Trophoblast cell (in vitro differentiated cells and primary cell): ENCODE results near the gene GLIPR1L2.

Experiments used
- DNase-seq, 2 donors: peaks; one replicate each; pipeline ENCODE4 v3.0.0-alpha.2; 2016
- H2AFZ ChIP-seq: 2 replicates; pipeline ENCODE4 v1.6.1; 2013; ENCODE audit warnings: low read length, moderate library complexity, mild to moderate bottlenecking; ENCODE audit not compliant: insufficient read depth, poor library complexity
- H2AK5ac ChIP-seq: 2 replicates; pipeline ENCODE4 v1.6.1; 2013; ENCODE audit warnings: mild to moderate bottlenecking, low read length
- H2BK120ac ChIP-seq: 2 replicates; pipeline ENCODE4 v1.6.1; 2013; ENCODE audit warnings: low read length, mild to moderate bottlenecking, moderate library complexity; ENCODE audit not compliant: insufficient read depth, poor library complexity
- H2BK12ac ChIP-seq: 2 replicates; pipeline ENCODE4 v1.6.1; 2013; ENCODE audit warnings: mild to moderate bottlenecking, low read length, moderate library complexity
- H2BK5ac ChIP-seq: 2 replicates; pipeline ENCODE4 v1.6.1; 2013; ENCODE audit warnings: low read length, low read depth, moderate library complexity, mild to moderate bottlenecking; ENCODE audit not compliant: poor library complexity
- H3K14ac ChIP-seq: 2 replicates; pipeline ENCODE4 v1.6.1; 2013; ENCODE audit warnings: mild to moderate bottlenecking, low read length
- H3K18ac ChIP-seq: 2 replicates; pipeline ENCODE4 v1.6.1; 2013; ENCODE audit warnings: mild to moderate bottlenecking, low read length
- H3K23ac ChIP-seq: 2 replicates; pipeline ENCODE4 v1.6.1; 2013; ENCODE audit warnings: low read length
- H3K27ac ChIP-seq: 2 replicates; pipeline ENCODE4 v1.5.1; 2013; ENCODE audit warnings: low read depth, mild to moderate bottlenecking, inconsistent platforms, low read length, moderate library complexity
- H3K27me3 ChIP-seq: 2 replicates; pipeline ENCODE4 v1.6.1; 2013; ENCODE audit warnings: inconsistent platforms, mild to moderate bottlenecking, low read length, moderate library complexity; ENCODE audit not compliant: insufficient read depth
- H3K36me3 ChIP-seq, 2 experiments: 1 replicate in 1 of 2; 2 replicates in 1 of 2; pipeline ENCODE4 v1.6.1; 2013; ENCODE audit warnings: low read length in 2 of 2, mild to moderate bottlenecking in 2 of 2, moderate library complexity in 1 of 2; ENCODE audit not compliant: insufficient read depth in 2 of 2, control insufficient read depth in 1 of 2
- H3K4ac ChIP-seq: 2 replicates; pipeline ENCODE4 v1.6.1; 2013; ENCODE audit warnings: low read depth, mild to moderate bottlenecking, low read length, moderate library complexity
- H3K4me1 ChIP-seq, 2 experiments: 1 replicate in 1 of 2; 2 replicates in 1 of 2; pipeline ENCODE4 v1.6.1; 2013; ENCODE audit warnings: low read length in 2 of 2, mild to moderate bottlenecking in 2 of 2, moderate library complexity in 1 of 2; ENCODE audit not compliant: insufficient read depth in 2 of 2, control insufficient read depth in 1 of 2
- H3K4me2 ChIP-seq: 2 replicates; pipeline ENCODE4 v1.6.1; 2013; ENCODE audit warnings: inconsistent platforms, mild to moderate bottlenecking, low read length, moderate library complexity
- H3K4me3 ChIP-seq: 2 replicates; pipeline ENCODE4 v1.5.1; 2013; ENCODE audit warnings: mild to moderate bottlenecking, low read depth, low read length, inconsistent platforms
- H3K79me1 ChIP-seq: one replicate; pipeline ENCODE4 v1.6.1; 2013; ENCODE audit warnings: low read length
- H3K79me2 ChIP-seq: 2 replicates; pipeline ENCODE4 v1.6.1; 2013; ENCODE audit warnings: low read length, mild to moderate bottlenecking; ENCODE audit not compliant: control insufficient read depth, insufficient read depth, poor library complexity
- H3K9ac ChIP-seq: 2 replicates; pipeline ENCODE4 v1.6.1; 2013; ENCODE audit warnings: mild to moderate bottlenecking, low read length
- H3K9me3 ChIP-seq: 2 replicates; pipeline ENCODE4 v1.6.1; 2013; ENCODE audit warnings: low read depth, mild to moderate bottlenecking, control low read depth, inconsistent platforms, low read length; ENCODE audit not compliant: insufficient read depth
- H4K12ac ChIP-seq: 2 replicates; pipeline ENCODE4 v1.6.1; 2013; ENCODE audit warnings: low read depth, mild to moderate bottlenecking, low read length, moderate library complexity
- H4K8ac ChIP-seq: 2 replicates; pipeline ENCODE4 v1.6.1; 2013; ENCODE audit warnings: low read depth, mild to moderate bottlenecking, low read length, moderate library complexity
- H4K91ac ChIP-seq: one replicate; pipeline ENCODE4 v1.6.1; 2013; ENCODE audit warnings: low read depth, mild to moderate bottlenecking, low read length, moderate library complexity
- WGBS: extraction: QIAGEN DNeasy Blood & Tissue Kit; methylation state at CpG from one replicate; pipeline ENCODE4 v1.1.7; 2013; ENCODE audit warnings: missing lambda C conversion rate; ENCODE audit not compliant: insufficient read length, insufficient coverage; ENCODE audit errors: extremely low coverage; 5-methylcytosine and 5-hydroxymethylcytosine counted together

GLIPR1L2 gene

DNA sequence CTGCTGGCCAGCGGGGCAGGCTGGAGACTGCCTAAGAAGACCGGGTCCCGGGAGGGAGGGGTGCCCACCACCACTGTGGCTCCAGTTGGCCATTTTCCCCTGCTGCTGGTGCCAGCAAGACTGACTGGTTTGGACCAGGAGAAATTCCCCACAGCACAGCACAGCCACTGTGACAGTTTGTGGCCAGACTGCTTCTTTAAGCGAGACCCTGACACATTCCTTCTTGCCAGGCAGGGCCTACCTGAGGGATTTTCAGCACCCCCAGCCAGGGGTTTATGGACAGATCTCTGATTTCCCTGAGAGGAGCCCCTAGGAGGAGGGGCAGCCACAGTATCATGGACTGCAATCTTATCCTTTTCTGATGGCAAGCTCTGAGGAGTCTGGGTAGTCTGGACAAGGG lies 40.9 kb upstream of the GLIPR1L2 start:
- Histone ChIP-seq H3K27me3 (no peaks in the 10 kb centered on the region), H2BK5ac (no peak overlapping the region), H3K14ac (no peak overlapping the region), H3K18ac (no peak overlapping the region), H3K27ac (no peak overlapping the region), H3K36me3 (no peaks in the 10 kb centered on the region), H3K4me1 (peaks cover 0 to 7% of the 10 kb centered on the region in 2 experiments), H3K79me1 (no peaks in the 10 kb centered on the region), H3K9ac (no peak overlapping the region), H4K91ac (no peak overlapping the region), H4K12ac (no peak overlapping the region), H2BK12ac (no peak overlapping the region), H2AFZ (no peak overlapping the region), H2AK5ac (no peak overlapping the region), H3K4me3 (no peak overlapping the region), H3K4me2 (no peak overlapping the region), H3K23ac (no peak overlapping the region), H3K79me2 (no peaks in the 10 kb centered on the region), H3K4ac (no peak overlapping the region), H3K9me3 (no peaks in the 10 kb centered on the region), H4K8ac (no peak overlapping the region), H2BK120ac (no peak overlapping the region)
- no CpG with 5 or more reads among the region's 4 CpGs for WGBS
- no peak for DNase-seq

DNA sequence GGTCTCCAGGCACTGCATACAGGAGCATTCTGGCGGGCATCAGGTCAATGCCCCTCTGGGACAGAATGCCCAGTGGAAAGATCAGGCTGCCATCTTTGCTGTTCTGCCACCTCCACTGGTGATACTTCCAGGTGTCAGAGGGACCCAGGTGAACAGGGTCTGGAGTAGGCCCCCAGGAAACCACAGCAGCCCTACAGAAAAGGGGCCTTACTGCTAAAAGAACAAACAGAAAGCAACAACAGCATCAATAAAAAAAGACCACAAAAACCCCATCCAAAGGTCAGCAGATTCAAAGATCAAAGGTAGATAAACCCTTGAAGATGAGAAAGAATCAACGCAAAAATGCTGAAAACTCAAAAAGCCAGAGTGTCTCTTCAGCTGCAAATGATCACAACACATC lies 40.5 kb upstream of the GLIPR1L2 start:
- no peaks in the 10 kb centered on the region for H3K79me2 ChIP-seq
- WGBS = no CpG with 5 or more reads among the region's 2 CpGs
- H3K23ac ChIP-seq = no peak overlapping the region
- no peak overlapping the region for H3K4me3 ChIP-seq
- H3K18ac ChIP-seq = no peak overlapping the region
- peaks cover 0 to 7% of the 10 kb centered on the region in 2 experiments for H3K4me1 ChIP-seq
- no peak overlapping the region for H3K27ac ChIP-seq
- no peak overlapping the region for H3K4me2 ChIP-seq
- no peak overlapping the region for H3K9ac ChIP-seq
- no peak overlapping the region for H3K4ac ChIP-seq
- no peaks in the 10 kb centered on the region for H3K36me3 ChIP-seq
- H2AFZ ChIP-seq = no peak overlapping the region
- DNase-seq = no peak
- no peak overlapping the region for H2AK5ac ChIP-seq
- no peak overlapping the region for H2BK5ac ChIP-seq
- H4K8ac ChIP-seq = no peak overlapping the region
- no peaks in the 10 kb centered on the region for H3K79me1 ChIP-seq
- H3K9me3 ChIP-seq = no peaks in the 10 kb centered on the region
- no peak overlapping the region for H2BK12ac ChIP-seq
- no peak overlapping the region for H4K91ac ChIP-seq
- H2BK120ac ChIP-seq = no peak overlapping the region
- H4K12ac ChIP-seq = no peak overlapping the region
- no peak overlapping the region for H3K14ac ChIP-seq
- H3K27me3 ChIP-seq = no peaks in the 10 kb centered on the region

DNA sequence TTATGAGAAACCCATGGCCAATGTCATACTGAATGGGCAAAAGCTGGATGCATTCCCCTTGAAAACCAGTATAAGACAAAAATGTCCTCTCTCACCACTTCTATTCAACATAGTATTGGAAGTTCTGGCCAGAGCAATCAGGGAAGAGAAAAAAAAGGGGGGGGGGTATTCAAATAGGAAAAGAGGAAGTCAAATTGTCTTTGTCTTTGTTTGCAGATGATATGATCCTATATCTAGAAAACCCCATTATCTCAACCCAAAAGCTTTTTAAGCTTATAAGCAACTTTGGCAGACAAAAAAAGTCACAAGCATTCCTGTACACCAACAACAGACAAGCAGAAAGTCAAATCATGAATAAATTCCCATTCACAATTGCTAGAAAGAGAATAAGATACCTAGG lies 36.9 kb upstream of the GLIPR1L2 start:
- H3K23ac ChIP-seq = no peak overlapping the region
- H3K79me1 ChIP-seq = no peaks in the 10 kb centered on the region
- no peak overlapping the region for H4K91ac ChIP-seq
- no peak overlapping the region for H3K18ac ChIP-seq
- H3K4me1 ChIP-seq = peaks cover 0 to 7% of the 10 kb centered on the region in 2 experiments
- H4K8ac ChIP-seq = no peak overlapping the region
- H3K9ac ChIP-seq = no peak overlapping the region
- no peak for DNase-seq
- no peak overlapping the region for H2AFZ ChIP-seq
- H3K9me3 ChIP-seq = peaks cover 1% of the 10 kb centered on the region
- H2AK5ac ChIP-seq = no peak overlapping the region
- no peak overlapping the region for H3K4me2 ChIP-seq
- no peaks in the 10 kb centered on the region for H3K79me2 ChIP-seq
- H3K36me3 ChIP-seq = no peaks in the 10 kb centered on the region
- no peak overlapping the region for H4K12ac ChIP-seq
- no peak overlapping the region for H2BK5ac ChIP-seq
- H3K4ac ChIP-seq = no peak overlapping the region
- H3K4me3 ChIP-seq = no peak overlapping the region
- no peak overlapping the region for H2BK12ac ChIP-seq
- no peak overlapping the region for H3K14ac ChIP-seq
- no peak overlapping the region for H3K27ac ChIP-seq
- H3K27me3 ChIP-seq = no peaks in the 10 kb centered on the region
- H2BK120ac ChIP-seq = no peak overlapping the region

DNA sequence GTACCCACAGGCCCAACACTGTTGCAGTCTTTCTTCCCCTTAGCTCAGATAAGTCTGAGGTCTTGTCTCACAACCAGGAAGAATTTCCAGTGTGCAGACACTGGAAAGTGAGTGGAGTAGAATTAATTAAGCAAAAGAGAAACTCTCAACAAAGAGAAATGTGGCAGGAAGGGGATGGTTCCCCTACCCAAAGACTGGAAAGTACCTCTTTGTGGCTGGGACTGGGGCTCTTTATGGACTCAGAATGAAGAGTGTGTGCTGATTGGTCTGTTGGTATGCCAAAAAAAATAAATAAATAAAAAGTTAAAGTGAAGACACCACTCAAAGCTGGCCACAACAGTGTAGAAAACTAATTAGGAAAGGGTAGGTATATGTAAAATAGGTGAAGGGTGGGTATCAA lies 30.0 kb upstream of the GLIPR1L2 start:
- Histone ChIP-seq H2BK12ac (no peak overlapping the region), H4K91ac (no peak overlapping the region), H2AFZ (no peak overlapping the region), H3K9ac (no peak overlapping the region), H3K18ac (no peak overlapping the region), H3K23ac (no peak overlapping the region), H3K79me1 (no peaks in the 10 kb centered on the region), H3K27ac (no peak overlapping the region), H3K14ac (no peak overlapping the region), H3K9me3 (no peaks in the 10 kb centered on the region), H4K8ac (no peak overlapping the region), H3K27me3 (no peaks in the 10 kb centered on the region), H3K36me3 (no peaks in the 10 kb centered on the region), H2BK5ac (no peak overlapping the region), H3K4me2 (no peak overlapping the region), H3K79me2 (no peaks in the 10 kb centered on the region), H3K4ac (no peak overlapping the region), H3K4me1 (no peaks in the 10 kb centered on the region), H3K4me3 (no peak overlapping the region), H4K12ac (no peak overlapping the region), H2BK120ac (no peak overlapping the region), H2AK5ac (no peak overlapping the region)
- no peak for DNase-seq

DNA sequence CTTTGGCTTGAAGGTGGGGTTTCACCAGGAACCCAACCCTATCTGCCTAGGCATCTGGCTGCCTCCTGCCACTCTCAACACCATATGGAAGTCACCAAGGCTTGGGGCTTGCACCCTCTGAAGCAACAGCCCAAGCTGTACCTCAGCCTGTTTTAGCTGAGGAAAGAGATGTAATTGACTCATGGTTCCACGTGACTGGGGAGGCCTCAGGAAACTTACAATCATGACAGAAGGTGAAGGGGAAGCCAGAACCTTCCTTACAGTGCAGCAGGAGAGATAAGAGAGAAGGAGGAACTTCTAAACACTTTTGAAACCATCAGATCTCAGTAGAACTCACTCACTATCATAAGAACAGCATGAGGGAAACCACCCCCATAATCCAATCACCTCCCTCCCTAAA lies 29.5 kb upstream of the GLIPR1L2 start:
- no peak overlapping the region for H2AK5ac ChIP-seq
- no peak overlapping the region for H3K9ac ChIP-seq
- DNase-seq = no peak
- no peak overlapping the region for H3K4me3 ChIP-seq
- H3K79me2 ChIP-seq = no peaks in the 10 kb centered on the region
- H3K4me1 ChIP-seq = no peaks in the 10 kb centered on the region
- no peaks in the 10 kb centered on the region for H3K9me3 ChIP-seq
- H3K4ac ChIP-seq = no peak overlapping the region
- H4K12ac ChIP-seq = no peak overlapping the region
- no peak overlapping the region for H2BK5ac ChIP-seq
- H3K4me2 ChIP-seq = no peak overlapping the region
- no peak overlapping the region for H3K23ac ChIP-seq
- no peak overlapping the region for H2BK12ac ChIP-seq
- no peak overlapping the region for H3K27ac ChIP-seq
- H2BK120ac ChIP-seq = no peak overlapping the region
- no peaks in the 10 kb centered on the region for H3K27me3 ChIP-seq
- H3K18ac ChIP-seq = no peak overlapping the region
- WGBS = no CpG with 5 or more reads among the region's 1 CpG
- no peak overlapping the region for H4K91ac ChIP-seq
- H4K8ac ChIP-seq = no peak overlapping the region
- no peaks in the 10 kb centered on the region for H3K36me3 ChIP-seq
- no peaks in the 10 kb centered on the region for H3K79me1 ChIP-seq
- H3K14ac ChIP-seq = no peak overlapping the region
- H2AFZ ChIP-seq = no peak overlapping the region
